Glutamatergic neuron (in vitro differentiated cells): Measurements from ENCODE around the gene MRPL33. TPM values are rescaled to one million over a fixed set of nuclear protein-coding genes. Genes with fewer than 3 reads are reported as not detected.
"Not testable (repeated sequence)": the region's sequence is repeated elsewhere in the genome, so short reads cannot be mapped to it uniquely, and the experiment has no call there.

Experiments
- DNase-seq: peaks from one replicate; pipeline ENCODE4 v3.0.0; 2022
- H3K27ac Mint-ChIP-seq: one replicate; pipeline ENCODE4 v1.8.0; 2020; ENCODE audit warnings: mild to moderate bottlenecking, mixed read lengths, inconsistent platforms; ENCODE audit not compliant: unreplicated experiment
- H3K27me3 Mint-ChIP-seq: one replicate; pipeline ENCODE4 v1.8.0; 2020; ENCODE audit warnings: mild to moderate bottlenecking, moderate library complexity, mixed read lengths, inconsistent platforms; ENCODE audit not compliant: unreplicated experiment
- H3K36me3 Mint-ChIP-seq: one replicate; pipeline ENCODE4 v1.8.0; 2020; ENCODE audit warnings: mild to moderate bottlenecking, mixed read lengths, inconsistent platforms; ENCODE audit not compliant: unreplicated experiment
- H3K4me1 Mint-ChIP-seq: one replicate; pipeline ENCODE4 v1.8.0; 2020; ENCODE audit warnings: mild to moderate bottlenecking, low read depth, mixed read lengths, inconsistent platforms; ENCODE audit not compliant: unreplicated experiment
- H3K4me3 Mint-ChIP-seq: one replicate; pipeline ENCODE4 v1.8.0; 2020; ENCODE audit warnings: mild to moderate bottlenecking, mixed read lengths, inconsistent platforms; ENCODE audit not compliant: unreplicated experiment
- H3K9me3 Mint-ChIP-seq: one replicate; pipeline ENCODE4 v1.8.0; 2020; ENCODE audit warnings: mild to moderate bottlenecking, moderate library complexity, mixed read lengths, inconsistent platforms; ENCODE audit not compliant: unreplicated experiment
- total RNA-seq: library from RNA; stranded (reverse); fragmentation: NEBNext Ultra II Directional; extraction: Animal tissue kit (Norgen Biotek cat#: 25700); gene quantifications from one replicate; pipeline ENCODE4 v1.2.1, GENCODE V29; 2021; ENCODE audit not compliant: unreplicated experiment
- TF ChIP-seq, protein P1 (sequence below): fragments of 200-600 bp; sonication (generic); IDR thresholded peaks from one replicate; pipeline ENCODE4 v1.5.0; 2021; ENCODE audit not compliant: partially characterized antibody, unreplicated experiment

MRPL33 gene
- total RNA-seq, 1 donor from 2014 or later, result 54.2 TPM

DNA sequence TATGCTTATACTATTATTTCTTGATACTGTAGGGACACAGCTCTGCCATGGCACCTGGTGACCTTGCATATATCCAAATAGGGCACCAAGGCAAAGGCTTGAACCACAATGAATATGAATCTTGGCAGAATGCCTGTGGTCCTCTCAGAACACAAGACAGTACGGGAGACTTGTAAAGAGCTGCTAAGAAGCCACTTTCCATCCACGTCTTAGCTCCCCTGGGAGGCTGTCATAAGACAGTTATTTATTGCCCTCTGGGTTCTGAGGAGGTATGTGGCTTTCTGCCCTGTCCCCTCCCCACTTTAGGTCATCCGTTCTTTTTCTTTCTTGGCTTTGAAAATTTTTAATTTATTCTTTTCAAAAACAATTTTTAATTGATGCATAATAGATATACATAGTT, 29.8 kb upstream of the MRPL33 start:
- H3K4me1 Mint-ChIP-seq, result peaks cover under 1% of the 10 kb centered on the region
- H3K36me3 Mint-ChIP-seq, result peaks cover 8% of the 10 kb centered on the region
- no peaks in the 10 kb centered on the region for H3K27me3 Mint-ChIP-seq
- no peak overlapping the region for H3K4me3 Mint-ChIP-seq
- no peak overlapping the region for H3K27ac Mint-ChIP-seq
- TF ChIP-seq, protein P1, sequence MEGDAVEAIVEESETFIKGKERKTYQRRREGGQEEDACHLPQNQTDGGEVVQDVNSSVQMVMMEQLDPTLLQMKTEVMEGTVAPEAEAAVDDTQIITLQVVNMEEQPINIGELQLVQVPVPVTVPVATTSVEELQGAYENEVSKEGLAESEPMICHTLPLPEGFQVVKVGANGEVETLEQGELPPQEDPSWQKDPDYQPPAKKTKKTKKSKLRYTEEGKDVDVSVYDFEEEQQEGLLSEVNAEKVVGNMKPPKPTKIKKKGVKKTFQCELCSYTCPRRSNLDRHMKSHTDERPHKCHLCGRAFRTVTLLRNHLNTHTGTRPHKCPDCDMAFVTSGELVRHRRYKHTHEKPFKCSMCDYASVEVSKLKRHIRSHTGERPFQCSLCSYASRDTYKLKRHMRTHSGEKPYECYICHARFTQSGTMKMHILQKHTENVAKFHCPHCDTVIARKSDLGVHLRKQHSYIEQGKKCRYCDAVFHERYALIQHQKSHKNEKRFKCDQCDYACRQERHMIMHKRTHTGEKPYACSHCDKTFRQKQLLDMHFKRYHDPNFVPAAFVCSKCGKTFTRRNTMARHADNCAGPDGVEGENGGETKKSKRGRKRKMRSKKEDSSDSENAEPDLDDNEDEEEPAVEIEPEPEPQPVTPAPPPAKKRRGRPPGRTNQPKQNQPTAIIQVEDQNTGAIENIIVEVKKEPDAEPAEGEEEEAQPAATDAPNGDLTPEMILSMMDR, result no peak
- H3K9me3 Mint-ChIP-seq, result peaks cover 8% of the 10 kb centered on the region
- DNase-seq, result no peak

DNA sequence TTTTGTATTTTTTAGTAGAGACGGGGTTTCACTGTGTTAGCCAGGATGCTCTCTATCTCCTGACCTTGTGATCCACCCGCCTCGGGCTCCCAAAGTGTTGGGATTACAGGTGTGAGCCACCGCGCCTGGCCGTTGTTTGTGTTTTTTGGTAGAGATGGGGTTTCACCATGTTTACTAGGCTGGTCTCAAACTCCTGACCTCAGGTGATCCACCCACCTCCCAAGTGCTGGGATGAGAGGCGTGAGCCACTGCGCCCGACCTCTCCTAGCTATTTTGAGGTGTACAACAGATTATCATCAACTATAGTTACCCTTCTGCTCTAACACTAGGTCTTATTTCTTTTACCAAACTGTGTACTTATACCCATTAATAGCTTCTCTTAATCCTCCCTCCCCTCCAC, 28.9 kb upstream of the MRPL33 start:
- Mint-ChIP-seq H3K9me3 (peaks cover 5% of the 10 kb centered on the region), H3K4me3 (no peak overlapping the region), H3K36me3 (peaks cover 8% of the 10 kb centered on the region), H3K27ac (no peak overlapping the region), H3K27me3 (no peaks in the 10 kb centered on the region), H3K4me1 (no peaks in the 10 kb centered on the region)
- DNase-seq, result no peak
- TF ChIP-seq, protein P1, result no peak

DNA sequence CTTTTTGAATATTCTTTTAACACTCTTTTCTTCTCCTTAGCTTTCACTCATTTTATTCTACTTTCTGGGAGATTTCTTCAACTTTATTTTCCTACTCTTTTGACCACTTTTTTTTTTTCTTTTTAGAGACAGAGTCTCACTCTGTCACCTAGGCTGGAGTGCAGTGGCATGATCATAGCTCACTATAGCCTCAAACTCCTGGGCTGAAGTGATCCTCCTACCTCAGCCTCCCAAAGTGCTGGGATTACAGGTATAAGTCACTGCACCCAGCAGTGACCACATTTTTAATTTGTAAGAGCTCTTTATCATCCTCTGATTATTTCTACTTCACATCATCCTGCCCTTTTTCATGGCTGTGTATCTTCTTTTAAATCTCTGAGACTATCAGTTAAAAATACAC, 26.0 kb upstream of the MRPL33 start:
- peaks cover 16% of the 10 kb centered on the region for H3K36me3 Mint-ChIP-seq
- H3K4me3 Mint-ChIP-seq, H3K27me3 Mint-ChIP-seq, H3K4me1 Mint-ChIP-seq, H3K27ac Mint-ChIP-seq, H3K9me3 Mint-ChIP-seq, DNase-seq: not testable (repeated sequence)

DNA sequence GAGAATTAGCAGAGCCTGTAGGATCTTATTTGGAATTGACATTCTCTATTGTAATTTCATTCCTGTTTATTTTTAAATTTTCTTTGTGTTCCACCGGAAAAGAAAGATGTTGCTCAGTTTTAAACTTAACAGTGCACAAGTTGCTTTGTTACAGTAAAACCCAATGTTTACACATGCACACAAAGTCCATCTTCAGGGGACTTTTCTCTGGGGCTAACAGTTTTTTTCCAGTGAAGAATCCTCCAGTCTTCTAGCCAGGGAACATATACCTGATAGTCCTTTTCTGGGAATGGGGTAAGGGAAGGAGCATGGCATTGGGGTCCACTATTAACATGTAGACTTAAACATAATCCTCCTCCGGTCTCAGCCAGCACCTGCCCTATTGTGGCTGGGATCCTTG, 25.2 kb upstream of the MRPL33 start:
- Mint-ChIP-seq H3K36me3 (peaks cover 9% of the 10 kb centered on the region), H3K9me3 (peaks cover 6% of the 10 kb centered on the region), H3K27me3 (peaks cover 3% of the 10 kb centered on the region), H3K4me3 (no peak overlapping the region), H3K27ac (no peak overlapping the region), H3K4me1 (no peaks in the 10 kb centered on the region)
- DNase-seq, result no peak
- TF ChIP-seq, protein P1, result no peak

DNA sequence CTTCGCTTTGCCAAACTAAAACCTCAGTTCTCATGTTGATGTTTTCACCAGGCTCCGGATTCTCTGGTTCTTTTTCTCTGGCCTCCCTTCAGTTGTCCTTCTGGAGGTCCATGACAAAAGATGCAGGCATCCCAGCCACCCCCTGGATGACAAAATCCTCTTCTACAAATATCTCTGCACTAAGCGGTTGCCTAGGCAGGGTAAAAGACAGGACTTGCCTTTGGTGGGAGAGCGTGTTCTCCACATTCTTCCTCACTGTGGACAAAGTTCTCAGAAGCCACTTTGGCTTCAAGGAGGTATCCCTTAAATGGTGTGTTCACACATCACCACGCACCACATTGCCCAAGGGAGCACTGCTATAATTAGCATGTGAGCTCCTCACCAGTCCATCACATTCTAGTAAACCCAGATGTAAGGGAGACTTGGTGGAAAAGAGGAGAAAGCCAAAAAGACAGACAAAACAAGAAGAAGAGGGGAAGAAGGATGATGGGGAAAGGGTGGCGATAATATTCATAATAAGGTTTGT, 23.6 kb upstream of the MRPL33 start:
- peaks cover 4% of the 10 kb centered on the region for H3K9me3 Mint-ChIP-seq
- TF ChIP-seq, protein P1, result no peak
- H3K4me1 Mint-ChIP-seq, result no peaks in the 10 kb centered on the region
- H3K36me3 Mint-ChIP-seq, result peaks cover 8% of the 10 kb centered on the region
- H3K4me3 Mint-ChIP-seq, result no peak overlapping the region
- peaks cover 4% of the 10 kb centered on the region for H3K27me3 Mint-ChIP-seq
- H3K27ac Mint-ChIP-seq, result no peak overlapping the region
- no peak for DNase-seq

DNA sequence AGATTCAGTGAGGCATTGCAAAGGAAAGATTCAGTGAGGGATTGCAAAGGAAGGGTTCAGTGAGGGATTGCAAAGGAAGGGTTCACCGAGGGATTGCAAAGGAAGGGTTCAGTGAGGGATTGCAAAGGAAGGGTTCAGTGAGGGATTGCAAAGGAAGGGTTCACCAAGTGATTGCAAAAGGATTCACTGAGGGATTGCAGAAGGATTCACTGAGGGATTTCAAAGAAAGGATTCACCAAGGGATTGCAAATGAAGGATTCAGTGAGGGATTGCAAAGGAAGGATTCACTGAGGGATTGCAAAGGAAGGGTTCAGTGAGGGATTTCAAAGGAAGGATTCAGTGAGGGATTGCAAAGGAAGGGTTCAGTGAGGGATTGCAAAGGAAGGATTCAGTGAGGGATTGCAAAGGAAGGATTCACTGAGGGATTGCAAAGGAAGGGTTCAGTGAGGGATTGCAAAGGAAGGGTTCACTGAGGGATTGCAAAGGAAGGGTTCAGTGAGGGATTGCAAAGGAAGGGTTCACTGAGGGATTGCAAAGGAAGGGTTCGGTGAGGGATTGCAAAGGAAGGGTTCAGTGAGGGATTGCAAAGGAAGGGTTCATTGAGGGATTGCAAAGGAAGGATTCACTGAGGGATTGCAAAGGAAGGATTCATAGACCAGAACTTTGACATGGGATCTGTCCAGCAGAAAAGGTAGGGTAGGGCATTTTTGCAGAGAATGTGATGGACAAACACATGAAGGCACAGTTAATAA, 22.5 kb upstream of the MRPL33 start:
- H3K4me1 Mint-ChIP-seq, H3K36me3 Mint-ChIP-seq, H3K27ac Mint-ChIP-seq, H3K27me3 Mint-ChIP-seq, H3K4me3 Mint-ChIP-seq, H3K9me3 Mint-ChIP-seq, DNase-seq: not testable (repeated sequence)
